H1 (cell line): ENCODE data around the gene ZNF57. TPM values are rescaled to one million over a fixed set of nuclear protein-coding genes. Genes with fewer than 3 reads are reported as not detected.

Experiments used
- KDM4A ChIP-seq: IDR thresholded peaks from one replicate; pipeline ENCODE4 v1.7.1; 2012; ENCODE audit warnings: low read depth, mild to moderate bottlenecking, moderate library complexity, low read length, inconsistent platforms; ENCODE audit not compliant: severe bottlenecking
- SRF ChIP-seq: IDR thresholded peaks from 2 replicates; pipeline ENCODE4 v1.6.1; 2011; ENCODE audit warnings: mild to moderate bottlenecking, low read depth, low read length, moderate library complexity
- SUZ12 ChIP-seq: fragments of 200-600 bp; sonication (generic); IDR thresholded peaks from 2 replicates; pipeline ENCODE4 v1.6.1; 2012; ENCODE audit warnings: mild to moderate bottlenecking, inconsistent platforms, low read length, moderate library complexity, mixed read lengths
- polyA plus RNA-seq, 7 experiments: library from polyadenylated mRNA; depleted of rRNA in 3 of 7; stranded (reverse) in 5 of 7; unstranded in 2 of 7; fragments of >200 nt in 5 of 7; fragments of 200-250 nt in 2 of 7; gene quantifications; 1 replicate in 5 of 7; 2 replicates in 1 of 7; 4 replicates in 1 of 7; pipeline versions ENCODE4 v1.2.1 to v1.2.3, GENCODE V29; 2011 to 2013; ENCODE audit warnings: missing spikeins in 2 of 7, mixed read lengths in 2 of 7
- total RNA-seq: library from RNA; stranded (reverse); fragmentation: NEBNext Ultra II Directional; extraction: Animal tissue kit (Norgen Biotek cat#: 25700); gene quantifications from 2 replicates; pipeline ENCODE4 v1.2.1, GENCODE V29; 2021

ZNF57 gene
- total and polyA plus RNA-seq, 2 of the 8 experiments (the other 6 are each of a cell fraction or from before 2014, with no cell fraction given), result 4.9 to 8.9 TPM

GRCh38 chr19:2944775-2945574 is 44.2 kb downstream of the ZNF57 start, which contains the start of gene ZNF77 (continued):
- no peak for TF ChIP-seq SRF
- TF ChIP-seq KDM4A, result peak; percentile 88
- TF ChIP-seq SUZ12, result peak; percentile 46; the same call in 1 of the 2 replicates
